H1 (cell line): ENCODE data around the gene HK1. TPM values are rescaled to one million over a fixed set of nuclear protein-coding genes. Genes with fewer than 3 reads are reported as not detected.

Experiments
- JUND ChIP-seq: IDR thresholded peaks from 2 replicates; pipeline ENCODE4 v1.6.1; 2011; ENCODE audit warnings: mild to moderate bottlenecking, improper control_type of control experiment, low read length
- polyA plus RNA-seq, 7 experiments: library from polyadenylated mRNA; depleted of rRNA in 3 of 7; stranded (reverse) in 5 of 7; unstranded in 2 of 7; fragments of >200 nt in 5 of 7; fragments of 200-250 nt in 2 of 7; gene quantifications; 1 replicate in 5 of 7; 2 replicates in 1 of 7; 4 replicates in 1 of 7; pipeline versions ENCODE4 v1.2.1 to v1.2.3, GENCODE V29; 2011 to 2013; ENCODE audit warnings: missing spikeins in 2 of 7, mixed read lengths in 2 of 7
- total RNA-seq: library from RNA; stranded (reverse); fragmentation: NEBNext Ultra II Directional; extraction: Animal tissue kit (Norgen Biotek cat#: 25700); gene quantifications from 2 replicates; pipeline ENCODE4 v1.2.1, GENCODE V29; 2021
- TF ChIP-seq, protein P1 (sequence below): fragments of 300-600 bp; sonication (generic); IDR thresholded peaks from 2 replicates; pipeline ENCODE4 v1.7.1; 2012; ENCODE audit warnings: low read length, moderate library complexity, mild to moderate bottlenecking, inconsistent platforms; ENCODE audit not compliant: insufficient replicate concordance

The HK1 gene
- total and polyA plus RNA-seq, 2 of the 8 experiments (the other 6 are each of a cell fraction or from before 2014, with no cell fraction given): 55.8 to 247 TPM

- TF ChIP-seq, protein P1, sequence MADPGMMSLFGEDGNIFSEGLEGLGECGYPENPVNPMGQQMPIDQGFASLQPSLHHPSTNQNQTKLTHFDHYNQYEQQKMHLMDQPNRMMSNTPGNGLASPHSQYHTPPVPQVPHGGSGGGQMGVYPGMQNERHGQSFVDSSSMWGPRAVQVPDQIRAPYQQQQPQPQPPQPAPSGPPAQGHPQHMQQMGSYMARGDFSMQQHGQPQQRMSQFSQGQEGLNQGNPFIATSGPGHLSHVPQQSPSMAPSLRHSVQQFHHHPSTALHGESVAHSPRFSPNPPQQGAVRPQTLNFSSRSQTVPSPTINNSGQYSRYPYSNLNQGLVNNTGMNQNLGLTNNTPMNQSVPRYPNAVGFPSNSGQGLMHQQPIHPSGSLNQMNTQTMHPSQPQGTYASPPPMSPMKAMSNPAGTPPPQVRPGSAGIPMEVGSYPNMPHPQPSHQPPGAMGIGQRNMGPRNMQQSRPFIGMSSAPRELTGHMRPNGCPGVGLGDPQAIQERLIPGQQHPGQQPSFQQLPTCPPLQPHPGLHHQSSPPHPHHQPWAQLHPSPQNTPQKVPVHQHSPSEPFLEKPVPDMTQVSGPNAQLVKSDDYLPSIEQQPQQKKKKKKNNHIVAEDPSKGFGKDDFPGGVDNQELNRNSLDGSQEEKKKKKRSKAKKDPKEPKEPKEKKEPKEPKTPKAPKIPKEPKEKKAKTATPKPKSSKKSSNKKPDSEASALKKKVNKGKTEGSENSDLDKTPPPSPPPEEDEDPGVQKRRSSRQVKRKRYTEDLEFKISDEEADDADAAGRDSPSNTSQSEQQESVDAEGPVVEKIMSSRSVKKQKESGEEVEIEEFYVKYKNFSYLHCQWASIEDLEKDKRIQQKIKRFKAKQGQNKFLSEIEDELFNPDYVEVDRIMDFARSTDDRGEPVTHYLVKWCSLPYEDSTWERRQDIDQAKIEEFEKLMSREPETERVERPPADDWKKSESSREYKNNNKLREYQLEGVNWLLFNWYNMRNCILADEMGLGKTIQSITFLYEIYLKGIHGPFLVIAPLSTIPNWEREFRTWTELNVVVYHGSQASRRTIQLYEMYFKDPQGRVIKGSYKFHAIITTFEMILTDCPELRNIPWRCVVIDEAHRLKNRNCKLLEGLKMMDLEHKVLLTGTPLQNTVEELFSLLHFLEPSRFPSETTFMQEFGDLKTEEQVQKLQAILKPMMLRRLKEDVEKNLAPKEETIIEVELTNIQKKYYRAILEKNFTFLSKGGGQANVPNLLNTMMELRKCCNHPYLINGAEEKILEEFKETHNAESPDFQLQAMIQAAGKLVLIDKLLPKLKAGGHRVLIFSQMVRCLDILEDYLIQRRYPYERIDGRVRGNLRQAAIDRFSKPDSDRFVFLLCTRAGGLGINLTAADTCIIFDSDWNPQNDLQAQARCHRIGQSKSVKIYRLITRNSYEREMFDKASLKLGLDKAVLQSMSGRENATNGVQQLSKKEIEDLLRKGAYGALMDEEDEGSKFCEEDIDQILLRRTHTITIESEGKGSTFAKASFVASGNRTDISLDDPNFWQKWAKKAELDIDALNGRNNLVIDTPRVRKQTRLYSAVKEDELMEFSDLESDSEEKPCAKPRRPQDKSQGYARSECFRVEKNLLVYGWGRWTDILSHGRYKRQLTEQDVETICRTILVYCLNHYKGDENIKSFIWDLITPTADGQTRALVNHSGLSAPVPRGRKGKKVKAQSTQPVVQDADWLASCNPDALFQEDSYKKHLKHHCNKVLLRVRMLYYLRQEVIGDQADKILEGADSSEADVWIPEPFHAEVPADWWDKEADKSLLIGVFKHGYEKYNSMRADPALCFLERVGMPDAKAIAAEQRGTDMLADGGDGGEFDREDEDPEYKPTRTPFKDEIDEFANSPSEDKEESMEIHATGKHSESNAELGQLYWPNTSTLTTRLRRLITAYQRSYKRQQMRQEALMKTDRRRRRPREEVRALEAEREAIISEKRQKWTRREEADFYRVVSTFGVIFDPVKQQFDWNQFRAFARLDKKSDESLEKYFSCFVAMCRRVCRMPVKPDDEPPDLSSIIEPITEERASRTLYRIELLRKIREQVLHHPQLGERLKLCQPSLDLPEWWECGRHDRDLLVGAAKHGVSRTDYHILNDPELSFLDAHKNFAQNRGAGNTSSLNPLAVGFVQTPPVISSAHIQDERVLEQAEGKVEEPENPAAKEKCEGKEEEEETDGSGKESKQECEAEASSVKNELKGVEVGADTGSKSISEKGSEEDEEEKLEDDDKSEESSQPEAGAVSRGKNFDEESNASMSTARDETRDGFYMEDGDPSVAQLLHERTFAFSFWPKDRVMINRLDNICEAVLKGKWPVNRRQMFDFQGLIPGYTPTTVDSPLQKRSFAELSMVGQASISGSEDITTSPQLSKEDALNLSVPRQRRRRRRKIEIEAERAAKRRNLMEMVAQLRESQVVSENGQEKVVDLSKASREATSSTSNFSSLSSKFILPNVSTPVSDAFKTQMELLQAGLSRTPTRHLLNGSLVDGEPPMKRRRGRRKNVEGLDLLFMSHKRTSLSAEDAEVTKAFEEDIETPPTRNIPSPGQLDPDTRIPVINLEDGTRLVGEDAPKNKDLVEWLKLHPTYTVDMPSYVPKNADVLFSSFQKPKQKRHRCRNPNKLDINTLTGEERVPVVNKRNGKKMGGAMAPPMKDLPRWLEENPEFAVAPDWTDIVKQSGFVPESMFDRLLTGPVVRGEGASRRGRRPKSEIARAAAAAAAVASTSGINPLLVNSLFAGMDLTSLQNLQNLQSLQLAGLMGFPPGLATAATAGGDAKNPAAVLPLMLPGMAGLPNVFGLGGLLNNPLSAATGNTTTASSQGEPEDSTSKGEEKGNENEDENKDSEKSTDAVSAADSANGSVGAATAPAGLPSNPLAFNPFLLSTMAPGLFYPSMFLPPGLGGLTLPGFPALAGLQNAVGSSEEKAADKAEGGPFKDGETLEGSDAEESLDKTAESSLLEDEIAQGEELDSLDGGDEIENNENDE: no peak
- 0 out of 2 replicates have a peak, but pooled peaks have one; percentile 9 for TF ChIP-seq JUND
- TF ChIP-seq, all 59 proteins: peak for 1
Observed at GRCh38 chr10:69232252-69232651, 46.0 kb upstream of the HK1 start (continued).
